HTR-8/SVneo (cell line): ENCODE results near the gene RUFY1.
"Not testable (repeated sequence)": the region's sequence is repeated elsewhere in the genome, so short reads cannot be mapped to it uniquely, and the experiment has no call there.

Experiments
- DNase-seq: peaks from one replicate; pipeline ENCODE4 v3.0.0; 2011; ENCODE audit warnings: low spot score, mixed read lengths; ENCODE audit not compliant: insufficient read length
- FAIRE-seq: peaks from 2 replicates; lab custom pipeline; 2011; peaks lifted over from hg19 to GRCh38; lab: Jason Lieb, UNC

The RUFY1 gene

GRCh38 chr5:179534431-179534830 lies 15.9 kb upstream of the RUFY1 start:
- no peak for FAIRE-seq
- DNase-seq: no peak

- no peak for DNase-seq
- no peak for FAIRE-seq
These were observed 13.7 kb upstream of the RUFY1 start for GRCh38 chr5:179536676-179537075.

- DNase-seq (no peak), FAIRE-seq (no peak)
These were observed 8.2 kb upstream of the RUFY1 start for GRCh38 chr5:179542170-179542569.

- FAIRE-seq, DNase-seq: not testable (repeated sequence)
These were observed 7.1 kb upstream of the RUFY1 start for GRCh38 chr5:179543275-179543674.

- DNase-seq (no peak), FAIRE-seq (no peak)
These were observed 2.7 kb downstream of the RUFY1 start for GRCh38 chr5:179553006-179553405.

GRCh38 chr5:179553875-179554274 lies 3.5 kb downstream of the RUFY1 start:
- peak; percentile 34 for DNase-seq
- FAIRE-seq: no peak

GRCh38 chr5:179554981-179555380 lies 4.6 kb downstream of the RUFY1 start:
- DNase-seq: no peak
- no peak for FAIRE-seq

- not testable (repeated sequence) for DNase-seq, FAIRE-seq
These were observed 8.0 kb downstream of the RUFY1 start for GRCh38 chr5:179558261-179558799.

GRCh38 chr5:179558932-179559283 lies 8.6 kb downstream of the RUFY1 start:
- peak; percentile 46 for DNase-seq
- no peak for FAIRE-seq

GRCh38 chr5:179559284-179560252 lies 9.2 kb downstream of the RUFY1 start:
- FAIRE-seq (peak; percentile 88), DNase-seq (peak; percentile 99)

GRCh38 chr5:179564526-179564925 lies 14.2 kb downstream of the RUFY1 start:
- FAIRE-seq (no peak), DNase-seq (no peak)

- DNase-seq (no peak), FAIRE-seq (no peak)
These were observed 18.4 kb downstream of the RUFY1 start for GRCh38 chr5:179568721-179569120.

- FAIRE-seq: no peak
These were observed 22.0 kb downstream of the RUFY1 start for GRCh38 chr5:179572386-179572785.

GRCh38 chr5:179577286-179577960 lies 27.1 kb downstream of the RUFY1 start:
- no peak for DNase-seq
- FAIRE-seq: no peak

More at GRCh38 chr5:179572386-179572785, 22.0 kb downstream of the RUFY1 start:
- DNase-seq: no peak

GRCh38 chr5:179585941-179586401 lies 35.6 kb downstream of the RUFY1 start:
- DNase-seq (no peak), FAIRE-seq (no peak)

GRCh38 chr5:179588166-179588565 lies 37.8 kb downstream of the RUFY1 start:
- FAIRE-seq (no peak), DNase-seq (no peak)

- no peak for DNase-seq
- FAIRE-seq: no peak
These were observed 45.6 kb downstream of the RUFY1 start for GRCh38 chr5:179595916-179596315.

GRCh38 chr5:179596421-179596820 lies 46.1 kb downstream of the RUFY1 start:
- FAIRE-seq: no peak
- DNase-seq: no peak

GRCh38 chr5:179599100-179599499 lies 48.7 kb downstream of the RUFY1 start:
- FAIRE-seq: no peak

GRCh38 chr5:179599566-179599965 lies 49.2 kb downstream of the RUFY1 start:
- FAIRE-seq (no peak), DNase-seq (no peak)

More at GRCh38 chr5:179599100-179599499, 48.7 kb downstream of the RUFY1 start:
- DNase-seq: no peak

- DNase-seq: no peak
- FAIRE-seq: no peak
These were observed 49.6 kb downstream of the RUFY1 start for GRCh38 chr5:179599973-179600372.
